HG02759 (cell line): ENCODE results near the gene MRPL23.

Experiments used
- ATAC-seq: cut with Tn5 transposase; IDR thresholded peaks from one replicate; pipeline ENCODE4 v1.9.1; 2021; ENCODE audit warnings: mild to moderate bottlenecking, moderate library complexity; ENCODE audit not compliant: unreplicated experiment

MRPL23 gene

GRCh38 chr11:1952806-1953482 is 5.8 kb downstream of the MRPL23 start:
- ATAC-seq: no peak

DNA sequence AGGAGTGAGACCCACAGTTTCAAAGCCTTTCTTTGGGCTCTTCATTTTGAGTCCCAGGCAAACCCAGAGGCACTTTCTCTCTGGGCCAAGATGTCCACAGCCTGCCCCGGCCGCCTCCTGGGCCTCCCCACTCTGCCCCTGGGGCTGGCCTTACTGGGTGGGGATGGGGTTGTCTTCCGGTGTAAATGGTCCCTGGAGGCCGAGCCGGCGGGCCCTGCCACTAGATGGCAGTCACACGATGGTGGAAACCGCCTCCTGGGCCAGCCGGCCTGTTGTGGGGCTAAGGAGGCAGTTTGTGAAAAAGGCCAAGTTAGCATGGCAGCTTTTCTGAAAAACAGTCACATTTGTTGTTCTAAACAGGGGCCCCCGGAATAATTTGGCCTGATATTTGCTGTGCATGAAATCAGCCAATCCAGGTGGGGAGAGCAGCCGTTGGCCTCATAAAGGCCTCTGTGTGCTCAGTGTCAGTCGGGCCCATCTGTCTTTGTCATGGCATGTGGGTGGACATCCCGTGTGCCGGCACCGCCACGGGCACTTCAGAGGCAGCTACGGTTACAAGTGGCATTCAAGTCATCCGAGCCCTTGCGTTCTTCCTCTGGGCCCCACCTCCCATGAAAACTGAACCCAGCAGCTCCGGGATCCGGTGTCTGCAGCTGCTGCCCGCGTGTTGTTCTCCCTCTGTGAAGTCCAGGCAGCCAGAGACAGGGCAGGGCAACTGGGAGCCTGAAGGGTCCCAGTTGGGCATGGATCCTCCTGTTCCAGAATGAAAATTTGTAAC is 6.5 kb downstream of the MRPL23 start:
- no peak for ATAC-seq

GRCh38 chr11:1958367-1958766 is 11.2 kb downstream of the MRPL23 start:
- no peak for ATAC-seq

- ATAC-seq: no peak
Measured at GRCh38 chr11:1959786-1960185, 12.7 kb downstream of the MRPL23 start.

- ATAC-seq: no peak
Measured at GRCh38 chr11:1963864-1964263, 16.7 kb downstream of the MRPL23 start.

- ATAC-seq: no peak
Measured at GRCh38 chr11:1964348-1964747, 17.2 kb downstream of the MRPL23 start.

GRCh38 chr11:1964955-1965354 is 17.8 kb downstream of the MRPL23 start:
- no peak for ATAC-seq

DNA sequence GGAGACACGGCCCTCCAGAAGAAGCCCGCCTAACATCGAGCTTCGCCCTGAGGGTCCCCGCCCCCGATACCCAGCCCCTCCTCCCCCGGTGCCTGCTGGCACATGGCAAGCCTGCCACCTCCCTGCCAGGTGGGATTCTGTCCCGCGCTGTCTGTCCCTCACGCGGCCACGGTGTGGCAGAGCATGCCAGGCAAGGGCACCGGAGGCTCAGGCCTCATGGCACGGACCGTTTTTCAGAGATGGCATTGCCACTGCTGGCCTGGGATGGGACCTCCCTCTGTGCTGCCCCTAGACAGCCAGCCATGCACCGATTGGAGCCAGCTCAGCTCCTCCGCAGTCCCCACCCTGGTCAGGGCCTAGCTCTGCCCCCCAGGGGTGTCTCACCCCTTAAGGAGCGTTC is 19.4 kb downstream of the MRPL23 start:
- ATAC-seq: no peak

DNA sequence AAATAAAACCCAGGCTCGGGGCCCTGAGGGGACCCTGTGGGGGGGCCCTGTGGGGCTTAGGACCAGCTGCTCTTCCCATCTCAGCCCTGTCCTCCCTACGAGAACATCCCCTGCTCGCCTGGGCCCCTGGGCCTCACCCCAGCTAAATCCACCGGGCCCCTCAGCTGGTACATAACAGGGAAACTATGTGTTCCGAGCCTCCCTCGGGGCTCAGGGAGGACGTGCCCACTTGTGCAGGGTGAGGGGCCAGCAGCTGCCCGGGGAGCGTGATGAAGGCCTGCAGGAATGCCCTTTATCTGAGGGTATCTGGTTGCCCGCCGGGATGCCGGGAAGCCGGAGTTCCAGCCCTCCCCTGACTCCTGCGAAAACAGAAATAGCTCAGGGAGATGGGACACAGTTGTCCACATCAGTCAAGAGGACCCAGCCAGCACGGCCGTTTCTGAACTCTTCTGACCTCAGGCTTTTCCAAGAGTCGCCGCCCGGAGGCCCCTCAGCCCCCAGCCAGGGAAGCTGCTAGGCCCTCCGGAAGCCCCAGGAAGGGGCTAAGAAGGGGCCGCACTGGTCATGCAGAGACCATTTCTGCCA is 20.6 kb downstream of the MRPL23 start:
- ATAC-seq: no peak

DNA sequence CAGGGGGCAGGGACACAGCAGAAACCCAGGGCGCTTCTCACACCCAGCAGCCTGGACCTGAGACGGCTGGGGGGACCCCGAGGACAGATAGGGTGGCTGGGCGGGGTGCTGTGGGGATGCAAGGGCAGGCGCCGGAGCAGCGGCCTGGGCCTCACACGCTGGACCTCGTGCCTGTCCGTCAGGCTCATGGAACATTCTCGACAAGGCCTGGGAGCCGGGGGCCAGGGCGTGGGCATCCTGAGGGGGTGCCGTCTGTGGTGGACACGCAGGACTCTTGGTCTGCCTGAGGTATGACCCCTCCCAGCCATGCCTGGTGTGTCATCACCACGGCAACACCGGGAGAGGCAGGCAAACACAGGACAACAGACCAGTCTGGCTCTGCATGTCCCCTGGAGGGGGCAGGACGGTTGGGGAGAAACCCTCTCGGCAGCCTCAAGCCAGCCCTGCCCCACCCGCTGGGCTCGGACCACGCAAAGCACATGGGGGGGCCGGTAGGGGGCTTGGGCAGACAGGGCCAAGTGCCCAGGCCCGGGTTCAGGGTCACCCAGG is 21.4 kb downstream of the MRPL23 start:
- ATAC-seq: no peak

DNA sequence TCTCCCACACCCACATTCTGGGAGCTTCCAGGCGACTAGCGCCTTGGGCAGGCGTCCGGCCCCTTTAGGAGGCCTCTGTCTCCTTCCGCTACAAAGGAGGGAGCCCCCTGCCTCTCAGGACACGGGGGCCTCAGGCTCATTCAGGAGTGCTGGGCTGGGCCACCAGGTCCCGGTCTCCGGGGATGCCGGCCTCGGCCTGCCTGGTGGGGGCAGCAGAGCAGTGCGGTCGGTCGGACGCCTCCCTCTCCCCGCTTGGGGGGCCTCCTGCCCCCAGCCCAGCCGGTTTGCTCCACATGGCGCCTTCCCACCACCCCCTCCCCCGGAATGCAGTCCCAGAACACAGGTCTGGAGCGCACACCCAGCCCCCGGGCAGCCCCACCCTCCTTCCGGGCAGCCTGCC is 21.9 kb downstream of the MRPL23 start:
- ATAC-seq: no peak

DNA sequence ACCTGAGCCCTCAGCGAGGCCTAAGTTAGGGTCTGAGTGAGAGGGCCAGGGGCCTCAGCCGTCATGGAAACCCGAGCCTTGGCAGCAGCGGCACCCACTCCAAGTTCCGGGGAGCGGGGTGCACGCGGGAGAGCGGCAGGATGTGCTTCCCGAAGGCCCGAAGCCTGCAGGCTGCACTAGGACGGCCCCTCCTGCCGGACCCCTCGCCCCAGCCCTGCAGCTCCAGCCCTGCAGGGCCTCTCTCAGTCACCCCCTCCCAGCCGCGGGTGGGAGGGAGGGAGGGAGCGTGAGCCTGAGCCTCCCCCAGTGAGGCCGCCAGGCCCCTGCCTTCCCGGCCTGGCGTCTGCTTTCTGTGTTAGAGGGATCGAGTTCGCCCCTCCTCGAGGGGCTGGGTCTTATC is 22.6 kb downstream of the MRPL23 start:
- no peak for ATAC-seq

GRCh38 chr11:1970956-1971355 is 23.8 kb downstream of the MRPL23 start:
- ATAC-seq: no peak

GRCh38 chr11:1975185-1975584 is 28.1 kb downstream of the MRPL23 start:
- no peak for ATAC-seq

DNA sequence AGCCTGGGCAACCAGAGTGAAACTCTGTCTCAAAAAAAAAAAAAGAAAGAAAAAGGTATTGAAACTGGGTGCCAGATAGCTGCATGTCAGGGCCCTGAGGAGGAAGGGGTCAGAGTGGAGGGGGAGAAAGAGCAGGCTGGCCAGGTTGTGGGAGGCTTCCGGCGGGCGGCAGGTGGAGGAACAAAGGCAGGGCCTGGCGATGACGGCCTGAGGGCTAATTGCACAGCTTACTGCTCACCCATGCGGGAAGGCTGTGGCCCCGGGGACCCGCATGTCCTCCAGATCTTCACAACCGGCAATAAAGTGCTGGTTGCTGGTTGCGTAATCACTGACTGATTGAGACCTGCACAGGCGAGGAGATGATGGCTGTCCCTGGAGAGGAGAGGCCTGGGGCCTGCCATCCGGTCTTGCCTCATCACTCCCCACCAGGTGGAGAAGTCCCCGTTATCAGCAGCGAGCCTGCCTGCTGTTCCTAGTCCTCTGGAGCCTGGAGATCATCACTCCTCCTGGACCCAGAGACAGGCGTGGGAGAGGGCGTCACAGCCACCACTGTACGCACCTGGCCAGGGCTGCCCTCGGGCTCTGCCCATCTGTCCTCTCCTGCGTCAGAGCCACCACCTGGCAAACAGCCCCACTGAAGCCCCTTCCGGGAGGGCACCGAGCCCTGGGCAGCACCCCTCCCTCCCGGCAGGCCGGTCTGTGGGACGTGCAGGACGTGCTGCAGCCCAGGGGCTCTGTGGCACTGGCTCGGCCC is 31.8 kb downstream of the MRPL23 start:
- no peak for ATAC-seq

- no peak for ATAC-seq
Measured at GRCh38 chr11:1979607-1980006, 32.5 kb downstream of the MRPL23 start.

DNA sequence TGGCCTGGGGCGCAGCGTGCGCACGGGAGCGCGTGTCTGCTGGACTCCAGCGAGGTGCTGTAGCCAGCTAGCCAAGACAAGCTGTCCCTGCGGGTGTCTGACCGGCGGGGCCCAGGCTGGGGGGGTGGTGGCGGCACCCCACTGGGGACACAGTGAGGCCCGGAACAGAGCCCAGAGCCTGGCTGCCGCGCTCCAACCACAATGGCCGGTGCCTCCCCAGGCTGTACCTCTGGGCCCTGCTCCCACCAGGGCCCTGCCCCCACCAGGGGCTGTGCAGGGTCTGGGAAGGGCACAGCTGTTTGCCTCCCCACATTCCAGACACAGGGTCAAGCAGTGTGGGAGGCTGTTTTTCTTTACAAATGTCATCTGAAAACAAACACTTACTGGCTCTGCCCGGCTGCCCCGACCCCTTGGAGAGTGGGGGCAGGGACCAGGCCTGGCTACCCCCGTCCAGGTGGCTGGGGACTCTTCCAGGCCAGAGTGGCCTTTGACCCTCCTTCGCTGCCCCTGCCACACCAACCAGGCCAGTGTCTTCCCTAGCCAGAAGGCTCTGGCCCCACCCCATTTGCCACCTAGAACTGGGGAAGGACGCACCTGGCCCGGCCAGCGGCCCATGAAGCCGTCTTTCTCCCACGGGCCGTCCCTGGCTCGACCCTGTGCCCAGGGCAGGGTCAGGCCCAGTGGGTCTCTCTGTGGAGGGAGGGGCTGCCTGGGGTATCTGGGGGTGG is 35.9 kb downstream of the MRPL23 start:
- ATAC-seq: no peak

DNA sequence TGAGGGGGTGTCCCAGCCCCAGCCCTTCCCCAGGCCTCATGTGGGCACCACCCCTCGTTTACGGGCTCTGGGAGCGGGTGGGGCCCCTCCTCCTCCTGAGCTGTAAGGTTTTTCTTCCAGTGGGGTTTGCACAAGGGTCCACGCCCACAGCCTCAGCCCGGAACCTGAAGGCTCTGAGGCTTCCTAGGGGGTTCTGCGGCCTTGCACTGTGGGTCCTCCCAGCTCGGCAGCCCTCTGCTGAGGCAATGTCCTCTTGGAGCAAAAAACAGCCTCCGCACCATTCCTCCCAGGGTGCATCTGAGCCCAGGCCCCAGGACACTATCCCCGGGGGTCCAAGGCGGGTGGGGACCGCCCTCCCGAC is 36.4 kb downstream of the MRPL23 start:
- no peak for ATAC-seq

DNA sequence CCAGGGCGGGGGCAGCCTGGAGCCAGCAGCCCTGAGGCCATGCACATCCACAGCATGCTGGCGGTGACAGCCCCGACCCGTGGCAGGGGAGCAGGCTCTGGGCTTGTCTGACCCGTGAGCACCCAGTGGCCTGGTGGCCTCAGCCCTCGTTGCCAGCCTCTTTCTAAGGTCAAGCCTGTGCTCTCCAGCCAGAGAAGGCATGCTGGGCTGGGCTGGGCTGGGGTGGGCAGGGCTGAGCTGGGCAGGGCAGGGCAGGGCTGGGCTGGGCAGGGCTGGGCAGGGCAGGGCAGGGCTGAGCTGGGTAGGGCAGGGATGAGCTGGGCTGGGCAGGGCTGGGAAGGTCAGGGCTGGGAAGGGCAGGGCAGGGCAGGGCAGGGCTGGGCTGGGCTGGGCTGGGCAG is 39.9 kb downstream of the MRPL23 start:
- no peak for ATAC-seq

DNA sequence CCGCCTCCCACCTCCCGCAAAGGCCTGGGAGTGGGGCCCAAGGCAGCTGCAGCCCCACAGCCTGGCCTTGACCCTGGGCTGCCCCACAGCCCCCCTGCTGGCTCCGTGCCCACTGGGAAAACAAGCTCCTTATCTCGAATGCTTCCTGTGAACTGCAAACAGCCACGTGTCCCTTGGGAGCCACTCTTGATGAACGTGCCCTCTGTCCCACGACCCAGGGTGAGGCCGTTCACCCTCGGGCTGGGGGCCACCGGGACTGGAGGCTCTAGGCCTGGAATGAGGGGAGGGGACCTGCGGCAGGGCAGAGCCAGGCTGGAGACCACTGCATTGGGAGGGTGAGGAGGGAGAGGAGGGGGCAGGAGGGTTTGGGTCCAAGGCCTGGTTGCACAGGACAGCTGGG is 41.0 kb downstream of the MRPL23 start:
- ATAC-seq: no peak
